ENCODE results near the gene CARD14. TPM values are rescaled to one million over a fixed set of nuclear protein-coding genes. Genes with fewer than 3 reads are reported as not detected.

Gene CARD14
- total and polyA plus RNA-seq, 2 of the 13 experiments (the other 11 are each of a cell fraction or from before 2014, with no cell fraction given) = 0.11 TPM; not detected in 1

GRCh38 chr17:80124351-80124981, 45.4 kb upstream of the CARD14 start (continued):
- TF ChIP-seq ZNF512B (CRISPR knock-in tag; IDR thresholded peaks at IDR 0.05; ENCODE audit: borderline replicate concordance) = no peak
- TF ChIP-seq ZNF335 (CRISPR knock-in tag; IDR thresholded peaks at IDR 0.05) = 0 out of 2 replicates have a peak, but pooled peaks have one; percentile 37
- peak; percentile 73 for TF ChIP-seq ZFX (CRISPR knock-in tag; IDR thresholded peaks at IDR 0.05; ENCODE audit: low read depth)
- TF ChIP-seq STAG1 (CRISPR knock-in tag; IDR thresholded peaks at IDR 0.05) = peak; percentile 74
- TF ChIP-seq SALL1 (CRISPR knock-in tag; IDR thresholded peaks at IDR 0.05) = peak; percentile 39
- peak; percentile 35; the same call in 1 of the 2 replicates for TF ChIP-seq ZNF770 (CRISPR knock-in tag; IDR thresholded peaks at IDR 0.05)
- 0 out of 2 replicates have a peak, but pooled peaks have one; percentile 34 for TF ChIP-seq THRA (CRISPR knock-in tag; IDR thresholded peaks at IDR 0.05; ENCODE audit: borderline replicate concordance)
- peak; percentile 39; the same call in 1 of the 2 replicates for TF ChIP-seq IRF2 (CRISPR knock-in tag; IDR thresholded peaks at IDR 0.05)
- no peak for TF ChIP-seq ZSCAN9 (CRISPR knock-in tag; IDR thresholded peaks at IDR 0.05; ENCODE audit: borderline replicate concordance)
- TF ChIP-seq RAD21 (CRISPR knock-in tag; IDR thresholded peaks at IDR 0.05) = peak; percentile 84
- TF ChIP-seq DNMT1 (CRISPR knock-in tag; IDR thresholded peaks at IDR 0.05) = peak; percentile 69; the same call in 1 of the 2 replicates
- TF ChIP-seq ARNT2 (CRISPR knock-in tag; IDR thresholded peaks at IDR 0.05; ENCODE audit: low read depth) = no peak
- TF ChIP-seq RFX5 (IDR thresholded peaks at IDR 0.05; ENCODE audit: low read depth, low read length) = no peak
- TF ChIP-seq SMC3 (IDR thresholded peaks at IDR 0.05; ENCODE audit: low read length) = peak; percentile 92
- 0 out of 2 replicates have a peak, but pooled peaks have one; percentile 38 for TF ChIP-seq PRDM10 (CRISPR knock-in tag; IDR thresholded peaks at IDR 0.05; ENCODE audit: low read depth)
- peak; percentile 27 for TF ChIP-seq ZNF781 (CRISPR knock-in tag; IDR thresholded peaks at IDR 0.05; ENCODE audit: borderline replicate concordance, not compliant biosample characterization)
- no peak for TF ChIP-seq CHD2 (IDR thresholded peaks at IDR 0.05; ENCODE audit: low read depth, low read length)
- 0 out of 2 replicates have a peak, but pooled peaks have one; percentile 16 for TF ChIP-seq SOX5 (CRISPR knock-in tag; IDR thresholded peaks at IDR 0.05; ENCODE audit: borderline replicate concordance)
- TF ChIP-seq GATA4 (IDR thresholded peaks at IDR 0.05; ENCODE audit: borderline replicate concordance, low read depth) = no peak
- TF ChIP-seq SIX4 (CRISPR knock-in tag; IDR thresholded peaks at IDR 0.05) = no peak
